Measurements from ENCODE around the gene SNED1.

The SNED1 gene

GRCh38 chr2:241009601-241010530 lies 11.4 kb downstream of the SNED1 start (continued):
- TF ChIP-seq ZNF10 (tag by site-specific recombination; IDR thresholded peaks at IDR 0.05): no peak
- no peak for TF ChIP-seq OVOL3 (tag by site-specific recombination; IDR thresholded peaks at IDR 0.05)
- peak; percentile 53; the same call in 1 of the 2 replicates for TF ChIP-seq ZBTB20 (tag by site-specific recombination; IDR thresholded peaks at IDR 0.05)
- peak; percentile 36; the same call in 1 of the 2 replicates for TF ChIP-seq ZBTB48 (tag by site-specific recombination; IDR thresholded peaks at IDR 0.05)
- TF ChIP-seq ZNF561 (tag by site-specific recombination; IDR thresholded peaks at IDR 0.05; ENCODE audit: borderline replicate concordance): no peak
- peak; percentile 25; the same call in 1 of the 2 replicates for TF ChIP-seq PBX3 (CRISPR knock-in tag; IDR thresholded peaks at IDR 0.05)
- TF ChIP-seq GLIS2 (tag by site-specific recombination; IDR thresholded peaks at IDR 0.05): peak; percentile 53
- peak; percentile 73; the same call in 1 of the 2 replicates for TF ChIP-seq IKZF3 (tag by site-specific recombination; IDR thresholded peaks at IDR 0.05)
- TF ChIP-seq ZNF280C (tag by site-specific recombination; IDR thresholded peaks at IDR 0.05): no peak
- no peak for TF ChIP-seq ELK4 (IDR thresholded peaks at IDR 0.05; ENCODE audit: borderline replicate concordance, low read depth, low read length)
- no peak for TF ChIP-seq ZNF302 (tag by site-specific recombination; IDR thresholded peaks at IDR 0.05; ENCODE audit: low read depth)
- no peak for TF ChIP-seq HOXD13 (CRISPR knock-in tag; IDR thresholded peaks at IDR 0.05; ENCODE audit: borderline replicate concordance)
- TF ChIP-seq ZFP69B (tag by site-specific recombination; IDR thresholded peaks at IDR 0.05): no peak
- TF ChIP-seq ZBTB11 (tag by site-specific recombination; conservative IDR thresholded peaks at IDR 0.05; ENCODE audit: low read depth): no peak
- no peak for TF ChIP-seq ZNF311 (tag by site-specific recombination; IDR thresholded peaks at IDR 0.05; ENCODE audit: borderline replicate concordance)

GRCh38 chr2:241010531-241011295 lies 12.3 kb downstream of the SNED1 start:
- Histone ChIP-seq H3K36me3 (ENCODE audit: control insufficient read depth in 2 of 2, insufficient read depth in 1 of 2, low read length in 2 of 2) (no peaks in the 10 kb centered on the region), H3K4me1 (ENCODE audit: control insufficient read depth, insufficient read depth, low read length) (peaks cover 11% of the 10 kb centered on the region), H3K4me3 (ENCODE audit: low read depth, low read length) (peak overlapping the region; percentile 30; the same call in 1 of the 2 replicates), H3K9me3 (ENCODE audit: control insufficient read depth, insufficient read depth, low read depth, low read length) (no peaks in the 10 kb centered on the region), H3K27ac (ENCODE audit: extremely low read depth, low read depth, low read length) (peak overlapping the region; percentile 58; the same call in 1 of the 2 replicates)
- TF ChIP-seq ZNF48 (tag by site-specific recombination; IDR thresholded peaks at IDR 0.05) (no peak), GLIS1 (tag by site-specific recombination; IDR thresholded peaks at IDR 0.05) (peak; percentile 76)
- POLR2A ChIA-PET: interaction anchor here (1.0 to 1.6 kb wide), 3 partner anchors 10 to 139 kb away, joined by 5 to 6 read pairs (median 5); partner anchors contain the start of genes PASK and SNED1
- CTCF ChIA-PET: interaction anchor here (0.6 to 1.3 kb wide), 3 partner anchors 68 to 922 kb away, joined by 3 to 6 read pairs (median 4); no protein-coding TSS in a partner anchor
